Effector memory CD4-positive, alpha-beta T cell (primary cell): Measurements from ENCODE around the gene BCAS1.

Source experiments
- DNase-seq, 3 donors: peaks; one replicate each; pipeline ENCODE4 v3.0.0-alpha.2; 2020
- H3K27ac ChIP-seq: 2 replicates; pipeline ENCODE4 v1.7.0; 2013; ENCODE audit warnings: mild to moderate bottlenecking, low read length, moderate library complexity; ENCODE audit not compliant: insufficient read depth, poor library complexity, severe bottlenecking
- H3K27me3 ChIP-seq: replicated peaks from 2 replicates; pipeline ENCODE4 v1.7.0; 2013; ENCODE audit warnings: mild to moderate bottlenecking, low read length; ENCODE audit not compliant: insufficient read depth, control insufficient read depth, poor library complexity, severe bottlenecking
- H3K36me3 ChIP-seq: 2 replicates; pipeline ENCODE4 v1.7.0; 2013; ENCODE audit warnings: mild to moderate bottlenecking, low read length, moderate library complexity; ENCODE audit not compliant: control insufficient read depth, insufficient read depth
- H3K4me1 ChIP-seq: 2 replicates; pipeline ENCODE4 v1.7.0; 2013; ENCODE audit warnings: low read length, mild to moderate bottlenecking; ENCODE audit not compliant: control insufficient read depth, insufficient read depth, poor library complexity, severe bottlenecking
- H3K4me3 ChIP-seq: 2 replicates; pipeline ENCODE4 v1.7.0; 2013; ENCODE audit warnings: low read length, low read depth, mild to moderate bottlenecking; ENCODE audit not compliant: insufficient read depth, poor library complexity, severe bottlenecking
- H3K9me3 ChIP-seq: 2 replicates; pipeline ENCODE4 v1.7.0; 2013; ENCODE audit warnings: mild to moderate bottlenecking, low read length, moderate library complexity; ENCODE audit not compliant: control insufficient read depth

BCAS1 gene

DNA sequence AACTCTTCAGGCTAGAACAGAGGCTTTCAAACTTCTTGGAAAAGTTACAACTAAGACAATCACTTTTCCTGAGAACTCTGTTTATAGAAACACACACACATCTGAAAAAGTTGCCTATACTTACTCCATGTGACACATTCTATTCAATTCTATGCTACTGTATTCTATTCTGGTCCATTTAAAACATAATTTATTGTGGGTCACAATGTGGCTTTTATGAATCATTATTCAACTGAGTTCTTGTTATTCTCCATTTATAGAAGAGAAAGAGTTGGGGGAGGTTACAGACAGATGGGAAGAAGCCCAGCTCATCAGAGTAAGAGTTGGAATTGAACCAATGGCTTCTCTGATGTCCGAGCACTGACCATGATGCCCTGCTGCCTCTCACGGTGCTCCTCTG, 21.6 kb upstream of the BCAS1 start:
- H3K9me3 ChIP-seq, result no peaks in the 10 kb centered on the region
- H3K36me3 ChIP-seq, result no peaks in the 10 kb centered on the region
- no peak overlapping the region for H3K27ac ChIP-seq
- no peaks in the 10 kb centered on the region for H3K4me1 ChIP-seq
- DNase-seq, result no peak
- H3K4me3 ChIP-seq, result no peak overlapping the region
- H3K27me3 ChIP-seq, result no peaks in the 10 kb centered on the region

DNA sequence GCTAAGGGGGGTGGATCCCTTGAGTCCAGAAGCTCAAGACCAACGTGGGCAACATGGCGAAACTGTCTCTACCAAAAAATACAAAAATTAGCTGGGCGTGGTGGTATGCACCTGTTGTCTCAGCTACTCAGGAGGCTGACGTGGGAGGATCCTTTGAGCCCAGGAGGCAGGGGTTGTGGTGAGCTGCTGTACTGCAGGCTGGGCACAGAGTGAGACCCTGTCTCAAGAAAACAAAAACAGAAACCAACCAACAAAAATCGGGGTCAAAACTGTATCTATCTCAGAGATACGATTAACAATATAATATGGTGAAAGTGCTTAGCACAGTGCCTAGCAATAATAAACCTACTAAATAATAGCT, 20.7 kb upstream of the BCAS1 start:
- Histone ChIP-seq H3K27me3 (no peaks in the 10 kb centered on the region), H3K9me3 (no peaks in the 10 kb centered on the region)
- DNase-seq, result no peak

DNA sequence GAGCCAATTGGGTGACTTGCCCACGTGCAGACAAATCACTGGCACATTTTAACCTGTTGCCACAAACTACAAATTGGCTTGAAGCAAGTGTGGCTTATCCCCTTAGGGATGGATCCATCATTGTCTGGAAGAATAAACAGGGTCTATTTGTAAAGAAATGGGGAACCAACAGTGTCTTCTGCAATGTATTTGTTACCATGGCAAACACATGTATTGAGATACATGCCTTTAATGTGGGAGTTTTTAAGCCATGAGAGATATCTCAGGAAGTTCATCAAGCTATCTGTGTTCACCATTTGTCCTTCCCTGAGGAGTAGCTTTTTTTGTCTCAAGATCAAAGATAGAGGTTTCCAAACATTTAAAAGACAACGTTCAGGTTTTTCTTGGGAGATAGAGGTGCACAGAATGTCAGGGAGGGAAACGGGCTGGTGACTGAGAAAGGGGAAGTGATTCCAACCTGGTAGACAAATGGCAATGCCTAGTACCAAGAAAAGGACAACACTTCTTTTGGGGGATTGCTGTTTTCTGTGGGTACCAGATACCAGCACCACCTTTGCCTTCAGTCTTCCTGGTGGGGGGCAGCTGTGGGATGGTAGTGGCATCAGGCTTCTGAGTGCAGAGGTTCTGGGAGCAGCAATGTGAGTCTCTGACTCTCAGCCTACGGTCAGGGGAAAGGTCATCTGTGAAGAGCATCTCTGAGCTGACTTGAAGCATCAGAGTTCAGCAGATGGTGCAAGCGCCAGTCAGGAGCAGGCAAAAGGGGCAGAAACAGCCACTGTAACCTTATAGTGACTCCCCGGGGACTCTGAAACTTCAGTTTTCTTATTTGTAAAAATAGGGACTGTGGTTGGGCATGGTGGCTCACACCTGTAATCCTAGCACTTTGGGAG, 20.1 kb upstream of the BCAS1 start:
- DNase-seq, result no peak
- no peak overlapping the region for H3K27ac ChIP-seq
- no peaks in the 10 kb centered on the region for H3K36me3 ChIP-seq
- no peak overlapping the region for H3K4me3 ChIP-seq
- H3K27me3 ChIP-seq, result no peaks in the 10 kb centered on the region
- no peaks in the 10 kb centered on the region for H3K4me1 ChIP-seq
- H3K9me3 ChIP-seq, result no peaks in the 10 kb centered on the region

More for the DNA sequence above, 20.7 kb upstream of the BCAS1 start:
- no peak overlapping the region for H3K27ac ChIP-seq
- H3K4me3 ChIP-seq, result no peak overlapping the region
- H3K4me1 ChIP-seq, result no peaks in the 10 kb centered on the region
- H3K36me3 ChIP-seq, result no peaks in the 10 kb centered on the region

DNA sequence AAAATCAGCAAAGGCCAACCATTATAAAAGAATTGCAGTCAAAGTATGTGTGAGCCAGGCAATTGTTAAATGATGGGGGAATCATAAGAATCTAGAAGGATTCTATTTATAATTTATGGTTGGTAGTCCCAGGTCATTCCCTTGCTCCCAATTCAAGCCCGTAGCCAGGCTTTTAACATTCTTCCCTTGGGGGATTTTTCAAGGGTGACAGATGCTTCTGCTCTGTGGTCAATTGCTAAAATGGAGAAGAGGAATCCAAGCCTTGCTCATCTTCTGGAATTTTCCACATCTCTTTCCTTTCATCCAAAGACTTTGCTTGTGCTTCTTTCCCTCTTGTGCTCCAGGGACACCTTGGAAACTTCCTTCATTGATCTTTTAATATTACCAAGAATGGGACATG, 18.0 kb upstream of the BCAS1 start:
- Histone ChIP-seq H3K4me1 (no peaks in the 10 kb centered on the region), H3K27me3 (no peaks in the 10 kb centered on the region), H3K4me3 (no peak overlapping the region), H3K9me3 (no peaks in the 10 kb centered on the region), H3K36me3 (no peaks in the 10 kb centered on the region), H3K27ac (no peak overlapping the region)
- no peak for DNase-seq

DNA sequence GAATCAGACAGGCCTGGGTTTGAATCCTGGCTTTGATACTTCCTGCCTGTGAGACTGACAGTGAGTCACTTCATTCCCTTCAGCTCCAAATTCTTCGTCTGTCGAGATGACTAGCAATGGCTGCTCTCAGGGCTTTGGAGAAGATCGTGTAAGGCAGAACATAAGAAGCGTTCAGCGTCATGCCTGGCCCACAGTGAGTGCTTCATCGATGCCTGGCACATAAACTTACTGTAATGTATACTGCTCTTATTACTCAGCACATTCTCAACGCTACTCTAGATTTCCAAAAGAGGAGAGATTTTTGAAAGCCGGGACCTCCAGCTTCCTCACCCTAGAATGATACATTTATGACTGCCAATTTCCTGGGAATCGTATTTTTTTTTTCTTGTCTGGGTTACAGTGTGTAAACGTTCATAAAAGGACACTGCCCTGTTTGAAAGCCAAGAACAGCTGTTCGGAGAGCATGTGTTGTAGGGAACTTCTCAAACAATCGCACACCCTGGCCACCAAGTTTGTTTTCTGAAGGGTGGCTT, 16.2 kb upstream of the BCAS1 start:
- no peak for DNase-seq
- Histone ChIP-seq H3K27me3 (no peaks in the 10 kb centered on the region), H3K4me1 (no peaks in the 10 kb centered on the region), H3K27ac (no peak overlapping the region), H3K9me3 (no peaks in the 10 kb centered on the region), H3K4me3 (no peak overlapping the region), H3K36me3 (no peaks in the 10 kb centered on the region)

DNA sequence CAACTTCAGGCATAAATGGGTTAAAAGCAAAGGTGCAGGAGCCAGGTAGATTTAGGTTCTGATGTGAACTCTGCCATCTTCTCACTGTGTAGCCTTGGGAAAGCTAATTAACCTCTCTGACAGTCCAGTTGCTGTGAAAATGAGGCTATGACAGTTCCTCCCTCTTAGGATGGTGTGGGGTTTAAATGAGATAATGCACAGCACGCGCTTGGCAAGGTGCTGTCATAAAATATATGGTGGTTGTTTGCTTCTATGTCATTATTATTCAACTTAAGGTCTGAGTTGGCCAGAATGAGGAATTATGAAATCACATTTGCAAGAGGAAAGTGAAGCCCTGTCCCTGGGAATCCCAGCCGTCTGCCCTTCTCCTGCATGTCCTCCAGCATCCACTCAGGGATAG, 15.5 kb upstream of the BCAS1 start:
- Histone ChIP-seq H3K4me3 (no peak overlapping the region), H3K4me1 (no peaks in the 10 kb centered on the region), H3K27ac (no peak overlapping the region), H3K36me3 (no peaks in the 10 kb centered on the region), H3K27me3 (no peaks in the 10 kb centered on the region), H3K9me3 (no peaks in the 10 kb centered on the region)
- DNase-seq, result no peak

DNA sequence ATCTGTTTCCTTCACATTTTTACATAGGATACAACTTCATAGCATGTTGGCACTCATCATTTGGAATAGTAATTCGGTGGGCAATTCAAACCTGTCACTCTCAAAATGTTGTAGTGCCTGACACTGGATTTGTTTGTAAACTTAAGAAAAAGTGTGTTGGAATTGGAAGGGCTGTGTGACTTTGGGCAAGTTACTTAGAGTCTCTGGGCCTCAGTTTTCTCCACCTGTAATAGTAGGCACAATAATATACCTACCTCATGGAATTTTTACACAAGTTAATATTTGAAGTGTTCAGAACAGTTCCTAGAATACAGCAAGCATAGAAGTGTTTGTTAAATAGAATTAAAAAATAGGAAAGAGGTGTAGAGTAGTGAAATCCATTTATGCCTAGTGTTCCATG, 15.0 kb upstream of the BCAS1 start:
- H3K27me3 ChIP-seq, result no peaks in the 10 kb centered on the region
- no peaks in the 10 kb centered on the region for H3K4me1 ChIP-seq
- no peaks in the 10 kb centered on the region for H3K9me3 ChIP-seq
- no peak overlapping the region for H3K27ac ChIP-seq
- DNase-seq, result no peak
- no peaks in the 10 kb centered on the region for H3K36me3 ChIP-seq
- H3K4me3 ChIP-seq, result no peak overlapping the region

DNA sequence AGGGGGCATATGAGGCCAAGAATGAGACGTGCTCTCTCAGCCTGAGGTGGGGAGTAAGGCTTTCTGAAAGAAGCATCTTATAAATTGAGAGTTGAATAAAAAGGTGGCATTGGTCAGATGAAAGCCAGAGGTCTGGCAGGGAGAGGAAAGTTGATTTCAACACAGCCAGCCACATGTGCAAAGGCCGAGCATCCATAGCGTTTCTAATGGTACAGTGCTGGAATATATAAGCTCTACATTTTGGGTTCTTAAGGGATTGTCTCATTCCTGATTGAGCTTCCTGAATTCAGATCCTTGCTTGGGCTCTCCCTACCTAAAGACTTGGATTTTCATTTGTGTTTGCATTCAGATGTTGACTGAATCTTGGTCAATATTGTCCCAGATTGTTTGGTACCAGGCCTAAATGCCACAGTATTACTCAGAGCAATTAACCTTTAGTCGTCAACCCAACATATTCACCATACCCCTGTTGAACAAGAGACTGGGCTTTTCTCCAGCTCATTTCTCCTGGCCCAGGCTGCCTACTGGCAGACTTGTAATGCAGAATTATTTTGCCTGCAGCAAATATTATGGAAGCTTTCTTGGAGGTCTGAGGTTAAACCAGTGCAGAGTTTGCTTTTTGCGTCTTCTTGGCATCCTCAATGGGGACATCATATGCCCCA, 14.5 kb upstream of the BCAS1 start:
- Histone ChIP-seq H3K9me3 (no peaks in the 10 kb centered on the region), H3K27ac (no peak overlapping the region), H3K4me1 (no peaks in the 10 kb centered on the region), H3K4me3 (no peak overlapping the region), H3K36me3 (no peaks in the 10 kb centered on the region), H3K27me3 (no peaks in the 10 kb centered on the region)
- DNase-seq, result no peak

DNA sequence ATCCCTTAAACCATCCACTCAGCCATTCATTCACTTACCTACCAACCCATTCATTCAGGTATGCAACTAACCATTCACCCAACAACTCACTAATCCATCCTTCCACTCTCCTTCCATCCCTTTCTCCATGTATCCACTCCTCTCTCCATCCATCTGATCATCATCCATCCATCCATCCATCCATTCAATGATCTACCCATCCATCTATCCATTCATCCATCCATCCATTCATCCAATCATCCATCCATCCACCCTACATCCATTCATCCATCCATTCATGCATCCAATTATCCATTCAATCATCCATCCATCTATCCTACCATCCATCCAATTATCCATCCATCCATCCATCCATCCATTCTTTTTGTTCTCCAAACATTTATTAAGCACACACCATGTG, 13.8 kb upstream of the BCAS1 start:
- no peak overlapping the region for H3K27ac ChIP-seq
- H3K4me3 ChIP-seq, result no peak overlapping the region
- DNase-seq, result no peak
- no peaks in the 10 kb centered on the region for H3K36me3 ChIP-seq
- H3K4me1 ChIP-seq, result peaks cover under 1% of the 10 kb centered on the region
- H3K9me3 ChIP-seq, result no peaks in the 10 kb centered on the region
- no peaks in the 10 kb centered on the region for H3K27me3 ChIP-seq

DNA sequence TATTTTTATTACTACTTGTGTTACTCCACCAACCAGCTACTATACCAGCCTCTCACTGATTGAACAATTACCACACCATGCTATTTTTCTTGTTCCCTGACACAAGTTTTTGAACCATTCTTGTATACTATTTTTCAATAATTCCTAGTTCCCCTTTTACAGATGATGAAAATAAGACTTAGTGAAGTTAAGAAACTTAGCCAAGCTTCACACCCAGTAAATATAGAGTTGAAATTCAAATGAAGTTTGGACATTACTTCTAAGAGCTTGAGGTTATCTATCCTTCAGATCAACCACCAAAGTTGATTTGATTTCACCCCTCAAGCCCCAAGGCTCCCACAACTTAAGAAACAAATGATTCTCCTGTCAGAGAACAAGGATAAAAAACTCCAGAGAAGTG, 13.1 kb upstream of the BCAS1 start:
- H3K9me3 ChIP-seq, result no peaks in the 10 kb centered on the region
- H3K4me3 ChIP-seq, result no peak overlapping the region
- H3K4me1 ChIP-seq, result peaks cover 8% of the 10 kb centered on the region
- no peak overlapping the region for H3K27ac ChIP-seq
- DNase-seq, result no peak
- H3K36me3 ChIP-seq, result no peaks in the 10 kb centered on the region
- H3K27me3 ChIP-seq, result no peaks in the 10 kb centered on the region
